Stimulated activated CD4-positive, alpha-beta T cell treated with anti-CD3 and anti-CD28 coated beads, Interleukin-12 subunit alpha, Interleukin-12 subunit beta, amount 100 ng/mL, for 4 hours (primary cell): Measurements from ENCODE around the gene PTPRM.

Experiments used
- DNase-seq: peaks from one replicate; pipeline ENCODE4 v3.0.0-alpha.2; 2020

The PTPRM gene

DNA sequence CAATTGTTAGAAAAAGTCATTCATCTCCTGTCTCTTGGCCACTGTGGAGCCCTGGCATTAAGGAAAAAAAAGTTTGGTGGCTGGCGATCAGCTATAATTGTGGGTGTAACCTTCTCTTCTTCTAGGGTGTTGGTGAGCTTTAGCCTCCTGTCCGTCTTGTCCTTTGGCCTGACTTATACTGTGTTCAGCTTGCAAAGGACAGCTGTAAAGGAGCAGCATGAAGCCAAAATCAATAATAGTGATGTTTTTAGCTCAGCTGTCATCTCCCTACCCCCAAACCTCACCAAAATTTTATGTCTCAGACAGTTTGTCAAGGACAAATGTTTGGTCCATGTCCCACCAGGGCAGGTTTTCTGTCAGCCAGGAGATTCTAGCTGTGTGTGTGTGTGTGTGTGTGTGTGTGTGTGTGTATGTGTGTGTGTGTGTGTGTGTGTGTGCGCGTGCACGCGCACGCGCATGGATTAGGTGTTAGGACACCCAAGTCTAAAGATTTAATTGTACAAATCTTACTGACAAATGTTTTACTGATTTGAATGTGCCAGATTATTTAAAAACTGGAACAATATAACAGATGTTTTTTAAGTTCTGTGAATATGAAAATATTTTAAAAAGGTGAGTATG, 109.2 kb downstream of the PTPRM start:
- no peak for DNase-seq

DNA sequence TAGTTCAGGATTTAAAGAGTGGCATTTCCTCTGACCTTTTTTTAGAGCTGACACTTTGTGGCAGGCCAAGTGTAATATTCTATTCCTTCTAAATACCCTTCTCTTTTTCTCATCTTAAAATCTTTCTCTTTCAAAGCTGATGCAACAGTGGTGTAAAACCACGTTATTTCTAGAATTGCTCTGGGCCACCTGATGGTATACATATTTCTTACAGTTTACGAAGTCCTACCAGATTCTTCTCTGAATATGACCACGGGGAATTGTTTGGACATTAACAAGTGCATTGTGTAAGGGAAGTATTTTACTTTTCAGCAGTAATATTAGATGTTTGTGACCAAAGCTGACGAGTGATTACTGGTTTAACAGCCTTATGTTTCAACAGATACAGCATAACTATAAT, 109.9 kb downstream of the PTPRM start:
- no peak for DNase-seq

DNA sequence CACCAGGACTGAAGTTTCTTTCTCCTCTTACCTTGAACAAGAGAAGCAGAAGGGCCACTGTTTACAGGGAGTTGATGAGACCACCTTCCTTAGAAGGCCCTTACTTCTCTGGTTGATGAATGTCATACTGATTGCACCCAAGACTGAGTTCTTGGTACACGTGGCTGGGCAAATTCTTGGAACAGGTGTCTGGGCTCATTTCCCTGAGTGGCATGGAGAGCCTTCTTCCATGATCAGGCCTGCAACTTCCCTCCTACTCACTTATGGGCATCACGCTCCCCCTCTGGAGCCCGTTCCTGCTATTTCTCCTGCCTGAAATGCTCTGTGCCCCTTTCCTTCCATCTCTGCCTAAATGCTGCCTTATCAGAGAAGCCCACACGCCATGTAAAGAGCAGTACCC, 110.3 kb downstream of the PTPRM start:
- DNase-seq = no peak

DNA sequence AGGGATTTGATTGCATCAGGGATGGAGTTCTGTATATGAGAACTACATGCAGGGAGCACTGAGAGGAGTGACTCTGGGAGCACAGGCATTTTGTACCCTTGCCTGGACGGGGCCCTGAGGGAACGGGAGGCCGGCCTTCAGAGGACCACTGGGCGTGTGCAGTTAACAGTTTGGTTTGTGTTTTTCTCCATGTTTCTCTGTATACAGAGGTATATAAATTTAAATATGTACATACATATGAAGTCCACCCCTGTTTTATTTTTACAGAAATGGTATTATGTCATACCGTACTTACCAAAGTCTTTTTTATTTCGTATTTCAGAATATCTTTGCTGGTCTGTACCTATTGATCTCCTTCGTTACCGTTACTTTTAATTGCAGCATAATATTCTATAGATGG, 111.3 kb downstream of the PTPRM start:
- no peak for DNase-seq

DNA sequence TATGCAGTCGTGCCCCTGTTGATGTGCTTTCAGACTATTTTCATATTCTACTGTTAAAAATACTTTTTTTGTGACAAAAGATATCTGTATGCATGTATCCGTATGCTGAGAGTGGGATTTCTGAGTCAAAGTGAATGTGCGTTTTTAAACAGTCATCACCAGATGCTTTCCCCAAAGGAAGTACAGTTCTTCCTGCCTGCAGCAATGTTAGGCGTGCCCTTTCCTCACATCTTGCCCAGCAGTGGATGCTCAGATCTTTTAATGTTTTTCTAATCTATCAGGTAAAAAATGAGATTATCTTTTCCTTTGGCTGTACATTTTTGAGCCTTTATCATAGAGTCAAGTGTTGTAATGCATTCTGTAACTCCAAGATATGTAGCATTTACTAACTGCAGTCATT, 111.7 kb downstream of the PTPRM start:
- DNase-seq = no peak

DNA sequence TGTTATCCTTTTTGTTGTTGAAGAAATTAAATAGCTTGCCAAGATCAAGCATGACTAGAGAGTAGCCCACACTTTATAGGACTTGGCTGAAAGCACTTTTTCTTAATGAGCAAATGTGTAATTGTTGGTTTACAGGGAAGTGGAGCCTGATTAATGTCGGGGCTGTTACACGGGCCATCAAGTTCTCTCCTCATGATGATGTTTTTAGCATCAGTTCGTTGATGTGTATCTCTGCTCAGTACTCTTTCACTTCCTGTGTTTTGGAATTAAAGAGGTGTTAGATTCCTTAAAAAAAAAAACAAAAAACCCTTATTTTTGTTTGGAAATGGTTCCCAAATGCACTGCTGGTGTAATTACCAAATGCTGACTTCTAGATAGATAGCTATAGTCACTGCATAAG, 114.2 kb downstream of the PTPRM start:
- no peak for DNase-seq

DNA sequence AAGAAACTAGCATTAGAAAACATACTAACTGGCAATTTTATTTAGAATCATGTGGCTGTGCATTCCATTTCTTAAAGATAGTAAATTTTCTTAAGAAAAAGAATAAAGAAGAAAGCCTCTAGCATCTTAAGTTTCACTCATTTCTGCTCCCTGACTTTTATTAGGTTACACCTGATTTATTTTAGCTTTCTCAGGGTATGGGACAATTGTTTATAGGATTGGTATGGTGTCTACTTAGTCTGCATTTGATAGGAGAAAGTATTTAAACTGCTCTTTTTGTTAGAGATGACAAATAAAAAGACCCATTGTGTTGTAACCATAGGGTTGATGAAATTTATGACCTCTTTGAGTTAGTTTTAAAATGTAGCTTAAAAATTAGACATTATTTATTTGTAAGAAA, 115.2 kb downstream of the PTPRM start:
- no peak for DNase-seq

DNA sequence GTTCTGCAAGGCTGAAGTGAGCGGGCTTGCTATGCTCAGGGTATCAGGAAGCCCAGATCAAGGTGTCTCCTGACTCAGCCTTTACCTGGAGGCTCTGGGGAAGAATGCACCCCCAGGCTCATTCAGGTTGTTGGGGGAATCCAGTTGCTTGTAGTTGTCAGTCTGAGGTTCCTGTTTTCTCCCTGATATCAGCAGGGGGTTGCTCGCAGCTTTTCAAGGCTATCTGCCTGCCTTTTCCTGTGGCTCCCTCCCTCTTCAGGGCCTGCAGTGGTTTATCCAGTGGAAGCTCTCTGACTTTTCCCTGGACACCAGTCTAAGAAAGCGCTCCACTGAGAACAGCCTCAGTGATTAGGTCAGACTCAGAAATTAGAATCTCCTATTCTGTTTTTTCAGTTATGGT, 116.6 kb downstream of the PTPRM start:
- no peak for DNase-seq

DNA sequence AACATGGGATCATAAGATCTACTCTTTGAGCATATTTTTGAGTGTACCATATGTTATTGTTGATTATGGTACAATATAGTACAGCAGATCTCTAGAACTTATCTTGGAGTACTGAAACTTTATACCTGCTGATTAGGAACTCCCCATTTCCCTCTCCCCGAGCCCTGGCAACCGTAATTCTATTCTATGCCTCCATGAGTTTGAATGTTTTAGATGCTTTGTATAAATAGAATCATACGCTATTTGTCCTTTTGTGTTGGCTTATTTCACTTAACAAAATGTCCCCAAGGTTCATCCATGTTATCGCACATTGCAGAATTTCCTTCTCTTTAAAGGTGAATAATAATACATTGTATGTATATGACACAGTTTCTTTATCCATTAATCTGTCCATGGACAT, 117.2 kb downstream of the PTPRM start:
- DNase-seq = no peak

DNA sequence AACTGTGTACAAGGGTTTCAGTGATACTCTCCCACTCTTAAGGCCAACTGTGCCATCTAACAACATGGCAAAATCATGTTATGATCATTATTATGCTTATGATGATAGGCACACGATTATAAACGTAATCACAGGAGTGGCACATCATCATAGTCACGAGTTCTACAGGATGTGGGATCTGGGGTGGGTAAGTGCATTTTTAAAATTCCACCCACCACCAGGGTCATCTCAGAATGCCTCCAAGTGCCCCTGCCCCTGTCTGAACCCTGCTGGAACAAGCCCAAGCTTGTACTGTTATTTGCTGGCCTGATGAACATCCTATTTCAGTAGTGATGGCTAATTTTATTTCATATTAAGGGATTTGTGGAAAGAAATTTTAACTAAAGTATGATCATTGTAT, 117.8 kb downstream of the PTPRM start:
- DNase-seq = no peak

DNA sequence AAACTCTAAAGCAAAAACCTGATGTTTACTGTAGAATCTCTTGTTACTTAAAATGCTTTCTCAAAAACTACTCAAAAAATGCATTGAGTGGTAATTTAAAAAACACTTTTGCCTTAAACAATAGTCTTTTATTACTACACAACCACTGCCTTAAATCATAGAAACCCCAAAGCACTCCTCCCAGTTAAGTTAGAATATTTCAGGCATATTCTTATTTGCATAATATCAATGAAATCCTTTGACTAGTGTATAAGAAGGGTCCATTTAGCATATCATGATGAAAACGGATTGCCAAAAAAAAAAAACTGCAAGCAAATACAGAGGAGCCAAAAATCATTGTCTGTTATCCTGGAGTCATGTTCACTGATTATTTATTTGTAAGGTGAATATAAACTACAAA, 119.2 kb downstream of the PTPRM start:
- no peak for DNase-seq

DNA sequence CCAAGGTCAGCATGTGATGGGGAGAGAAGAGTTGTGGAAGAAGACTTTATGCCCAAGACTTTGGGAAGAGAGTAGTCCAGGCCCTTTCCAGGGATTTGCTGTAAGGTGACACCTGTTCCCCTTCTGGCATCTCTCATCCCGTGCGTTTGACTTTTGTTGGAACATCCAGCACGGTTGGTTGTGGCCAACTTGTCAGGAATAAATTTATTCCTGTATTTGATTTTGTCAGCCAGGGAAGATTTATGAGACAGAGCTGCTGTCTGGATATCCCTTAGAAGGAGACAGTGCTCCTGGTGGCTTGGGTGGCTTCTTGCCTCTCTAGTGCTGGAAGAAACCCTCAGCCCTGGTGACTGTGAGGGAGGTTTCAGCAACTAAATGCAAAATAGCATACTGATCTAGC, 121.5 kb downstream of the PTPRM start:
- no peak for DNase-seq

DNA sequence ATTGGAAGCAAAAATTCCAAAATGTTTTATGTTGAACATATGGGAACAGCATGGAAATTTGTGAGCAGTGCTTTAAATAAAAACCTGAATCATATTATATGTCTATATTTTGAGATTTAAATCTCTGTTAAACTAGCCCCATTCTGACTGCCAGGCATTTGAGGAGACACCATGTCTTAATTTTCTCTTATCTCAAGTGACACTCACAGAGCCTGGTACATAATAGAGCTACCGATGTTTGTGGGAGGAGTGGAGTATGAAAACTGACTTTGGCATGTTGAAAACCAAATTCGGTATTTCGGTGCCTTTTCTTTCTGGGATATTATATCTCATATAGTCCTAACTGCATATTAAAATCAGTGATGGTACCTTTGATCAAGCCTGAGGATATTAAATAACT, 124.1 kb downstream of the PTPRM start:
- DNase-seq = no peak

DNA sequence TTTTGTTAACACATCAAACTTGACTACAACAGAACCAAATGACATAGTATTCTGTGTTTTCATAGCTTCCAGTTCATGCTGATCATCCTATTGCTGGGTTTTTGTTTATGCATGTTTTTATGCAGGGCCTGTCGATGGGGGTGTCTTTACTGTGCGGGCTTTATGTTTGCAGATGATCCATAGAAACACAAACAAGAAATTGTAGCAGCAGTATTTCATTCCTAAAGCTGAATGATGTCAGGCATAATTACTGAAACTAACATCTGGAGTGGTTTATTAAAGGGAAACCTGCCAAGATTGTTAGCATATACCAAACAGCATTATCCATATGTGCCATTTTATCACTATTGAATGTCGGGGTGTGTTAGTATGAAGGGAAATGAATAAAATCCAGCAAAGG, 129.7 kb downstream of the PTPRM start:
- no peak for DNase-seq

DNA sequence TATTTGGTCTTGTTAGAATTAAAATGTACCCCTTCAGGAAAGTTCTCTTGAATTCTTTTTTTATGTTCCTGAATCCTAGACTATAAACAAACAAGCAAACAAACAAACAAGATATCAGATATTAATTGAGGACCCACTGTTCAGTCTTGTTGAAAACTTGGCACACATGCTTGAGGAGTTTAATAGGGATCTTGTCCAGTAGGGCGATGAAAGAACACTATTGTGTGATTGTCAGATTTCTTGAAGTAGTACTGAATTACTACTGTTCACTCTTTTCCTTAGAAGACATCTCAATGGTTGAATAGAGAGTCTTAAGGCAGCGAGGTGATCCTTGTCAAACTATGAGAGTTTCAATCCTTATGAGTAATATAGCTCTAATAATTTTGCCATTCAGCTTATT, 130.2 kb downstream of the PTPRM start:
- DNase-seq = no peak

DNA sequence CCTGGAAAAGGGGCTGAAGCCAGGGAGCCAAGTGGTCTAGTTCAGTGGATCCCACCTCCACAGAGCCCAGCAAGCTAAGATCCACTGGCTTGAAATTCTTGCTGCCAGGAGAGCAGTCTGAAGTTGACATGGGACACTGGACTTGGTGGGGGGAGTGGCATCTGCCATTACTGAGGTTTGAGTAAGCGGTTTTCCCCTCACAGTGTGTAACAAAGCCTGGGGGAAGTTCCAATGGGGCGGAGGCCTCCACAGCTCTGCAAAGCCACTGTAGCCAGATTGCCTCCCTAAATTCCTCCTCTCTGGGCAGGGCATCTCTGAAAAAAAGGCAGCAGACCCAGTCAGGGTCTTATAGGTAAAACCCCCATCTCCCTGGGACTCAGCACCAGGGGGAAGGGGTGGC, 144.4 kb downstream of the PTPRM start:
- DNase-seq = no peak

DNA sequence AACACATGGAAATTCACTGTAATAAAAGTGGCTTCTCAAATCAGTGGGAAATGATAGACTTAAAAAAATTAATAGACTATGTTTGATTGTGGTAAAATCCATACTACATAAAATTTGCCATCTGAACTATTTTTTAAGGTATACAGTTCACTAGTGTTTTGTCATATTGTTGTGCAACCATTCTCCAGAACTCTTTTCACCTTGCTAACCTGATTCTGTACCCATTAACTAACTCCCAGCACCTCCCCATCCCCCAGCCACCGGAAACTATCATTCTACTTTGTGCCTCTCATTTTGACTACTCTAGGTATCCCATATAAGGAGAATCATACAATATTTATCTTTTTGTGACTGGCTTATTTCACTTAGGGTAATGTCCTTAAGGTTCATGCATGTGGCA, 153.3 kb downstream of the PTPRM start:
- DNase-seq = no peak

DNA sequence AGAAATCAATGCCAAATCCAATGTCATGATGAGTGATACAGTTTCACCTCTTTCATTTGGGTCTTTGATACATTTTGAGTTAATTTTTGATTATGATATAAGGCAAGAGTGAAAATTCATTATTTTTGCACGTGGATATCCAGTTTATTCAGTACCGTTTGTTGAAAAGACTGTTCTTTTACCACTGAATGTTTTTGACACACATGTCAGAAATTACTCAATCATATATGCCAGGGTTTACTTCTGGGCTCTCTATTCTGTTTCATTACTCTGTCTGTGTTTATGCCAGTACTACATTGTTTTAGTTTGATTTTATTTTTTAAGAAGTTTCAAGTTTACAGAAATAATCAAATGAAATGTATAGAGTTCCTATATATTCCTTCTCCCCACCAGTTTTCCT, 154.4 kb downstream of the PTPRM start:
- no peak for DNase-seq

DNA sequence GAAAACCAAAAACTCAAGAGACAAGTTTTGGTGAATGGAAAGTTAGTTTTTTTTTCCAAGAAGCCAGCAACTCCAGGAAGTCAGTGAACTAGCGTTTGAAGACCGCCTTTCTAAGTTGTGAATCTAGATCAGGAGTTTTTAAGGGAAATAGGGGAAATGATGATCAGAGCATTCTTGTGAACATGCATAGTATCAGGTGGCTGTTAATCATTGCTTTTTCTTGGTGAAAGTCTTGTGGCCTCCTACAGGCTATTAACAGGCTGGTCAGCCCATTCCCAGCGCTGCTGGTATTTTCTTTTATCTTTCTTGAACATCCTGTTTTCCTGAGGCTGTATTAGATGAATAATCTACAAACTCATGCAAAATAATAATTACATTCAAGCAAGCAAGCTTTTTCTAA, 155.8 kb downstream of the PTPRM start:
- no peak for DNase-seq

DNA sequence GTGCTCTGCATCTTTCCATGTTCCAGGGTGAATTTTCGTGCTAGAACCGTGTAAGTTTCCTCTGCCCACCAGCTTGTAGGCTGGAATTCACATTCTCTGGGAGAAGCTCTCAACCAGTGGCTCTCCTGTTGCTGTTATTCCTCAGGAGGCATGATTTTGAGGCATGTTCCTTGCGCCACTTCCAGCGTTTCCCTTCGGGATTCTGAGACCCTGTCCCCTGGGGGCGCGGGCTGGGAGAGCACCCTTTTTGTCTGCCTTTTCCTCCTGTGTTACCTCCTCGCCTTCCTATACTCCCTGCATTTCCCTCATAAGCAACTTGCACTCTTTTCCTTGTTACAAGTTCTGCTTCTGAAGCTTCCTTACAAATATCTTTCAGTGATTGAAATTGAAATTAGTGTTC, 156.4 kb downstream of the PTPRM start:
- DNase-seq = no peak

DNA sequence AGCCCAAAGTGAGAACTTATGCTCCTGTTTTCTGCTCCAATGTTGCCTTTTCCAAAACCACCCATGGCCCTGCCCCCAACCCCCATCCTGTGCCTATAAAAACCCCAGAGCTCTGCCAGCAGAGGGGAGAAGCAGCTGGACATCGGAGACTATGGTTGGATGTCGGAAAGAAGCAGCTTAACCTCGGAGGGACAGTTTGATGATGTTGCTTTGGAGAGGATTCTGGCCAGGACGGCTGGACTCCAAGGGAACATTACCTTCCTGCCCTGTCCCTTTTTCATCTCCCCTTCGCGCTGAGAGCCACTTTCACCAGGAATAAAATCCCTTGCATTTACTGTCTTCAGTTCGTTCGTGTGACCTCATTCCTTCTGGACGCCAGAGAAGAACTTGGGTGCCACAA, 158.4 kb downstream of the PTPRM start:
- DNase-seq = no peak

DNA sequence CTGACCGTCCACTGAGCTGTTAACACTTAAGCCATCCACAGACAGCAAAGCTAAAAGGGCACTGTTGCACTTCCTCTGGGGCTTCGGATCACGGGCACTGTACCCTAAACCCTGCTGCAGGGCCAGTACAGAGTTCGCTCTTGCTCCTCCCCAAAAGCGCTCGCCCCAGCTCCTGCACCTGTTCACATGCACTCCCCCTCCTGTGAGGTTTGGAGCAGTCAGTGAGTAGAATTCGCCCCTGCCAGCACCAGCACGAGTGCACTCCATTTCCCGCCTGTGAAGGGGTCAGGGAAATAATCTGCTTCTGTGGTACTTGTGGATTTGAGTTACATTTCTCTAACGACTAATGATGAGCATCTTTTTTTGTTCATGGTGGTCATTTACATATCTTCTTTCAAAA, 158.8 kb downstream of the PTPRM start:
- no peak for DNase-seq

DNA sequence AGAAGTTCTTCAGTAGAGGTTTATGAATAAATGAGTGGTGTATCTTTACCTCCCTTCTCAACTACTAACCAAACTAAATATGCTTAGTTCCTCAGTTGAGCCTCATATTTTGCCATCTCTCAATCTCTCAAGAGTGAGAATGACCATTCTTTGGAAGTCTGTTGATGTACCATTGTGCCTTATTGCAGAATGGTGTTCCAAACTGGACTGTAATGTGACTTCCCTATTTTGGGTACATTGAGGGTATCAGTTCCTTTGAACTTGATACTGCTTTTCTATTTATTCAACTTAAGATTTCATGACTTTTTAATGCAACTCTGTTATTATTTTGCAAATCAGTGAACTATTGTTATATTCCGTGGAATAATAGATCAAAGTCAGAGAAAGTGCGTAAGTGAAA, 159.4 kb downstream of the PTPRM start:
- DNase-seq = no peak

DNA sequence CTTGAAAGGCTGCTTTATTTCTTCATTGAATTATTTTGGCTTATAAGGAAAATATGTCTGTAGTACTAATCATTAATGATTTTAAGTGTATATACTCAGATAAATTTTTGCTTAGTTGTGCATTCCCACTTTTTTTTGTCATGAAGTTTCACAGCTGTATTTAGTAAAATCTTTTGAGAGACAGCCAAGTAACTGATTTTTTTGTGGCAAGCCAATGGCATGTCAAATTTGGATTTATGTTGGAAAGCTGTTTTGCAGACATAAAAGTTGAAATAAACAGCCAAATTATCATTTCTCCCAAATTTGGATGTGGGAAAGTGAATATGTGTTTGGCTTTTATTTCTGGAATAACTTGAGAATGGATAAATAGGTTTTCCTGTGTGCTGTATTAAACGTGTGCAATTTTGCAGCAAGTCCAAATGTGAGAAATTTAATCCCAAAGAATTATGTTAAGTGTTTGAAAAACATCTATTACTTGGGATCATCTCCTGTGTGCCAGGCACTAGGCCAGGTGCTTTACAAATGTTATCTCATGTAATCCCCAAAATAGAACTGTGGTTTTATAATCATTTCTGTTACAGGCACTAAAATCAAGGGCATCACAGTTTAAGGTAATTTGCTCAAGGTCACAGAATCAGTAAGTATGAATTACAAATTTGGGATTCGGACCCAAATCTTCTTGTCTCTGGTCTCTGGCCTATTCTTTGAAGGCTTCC, 160.4 kb downstream of the PTPRM start:
- no peak for DNase-seq

DNA sequence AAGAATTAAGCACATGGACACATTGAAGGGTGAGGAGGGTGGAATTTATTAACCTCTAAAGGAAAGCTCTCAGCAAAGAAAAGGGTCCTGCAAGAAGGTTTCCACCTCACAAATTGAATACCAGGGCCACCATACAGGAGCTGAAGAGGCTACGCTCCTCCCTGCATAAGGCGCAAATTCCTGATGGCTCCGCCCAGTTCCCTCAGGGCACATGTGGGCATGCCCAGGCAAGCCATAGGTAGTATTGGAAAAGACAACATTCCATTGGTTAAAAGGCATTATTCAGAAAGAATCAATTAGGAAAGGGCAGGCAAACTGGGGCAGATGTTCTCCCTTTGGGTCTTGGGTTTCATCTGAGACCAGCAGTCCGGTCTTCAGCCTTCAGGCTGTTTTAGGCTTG, 161.2 kb downstream of the PTPRM start:
- DNase-seq = no peak
